Naive thymus-derived CD4-positive, alpha-beta T cell (primary cell): ENCODE results near the gene NPFFR1. TPM values are rescaled to one million over a fixed set of nuclear protein-coding genes. Genes with fewer than 3 reads are reported as not detected.
"Not testable (repeated sequence)": the region's sequence is repeated elsewhere in the genome, so short reads cannot be mapped to it uniquely, and the experiment has no call there.

Experiments used
- ATAC-seq: fragments of 150-1000 bp; cut with Tn5 transposase; 2 replicates; pipeline ENCODE4 v1.10.0; 2021; ENCODE audit warnings: mild to moderate bottlenecking, moderate library complexity
- CTCF ChIA-PET: fragments of 350-600 bp; sonication (Branson Sonifier 250); formaldehyde crosslinking; loops from one replicate; lab custom pipeline; 2021; ENCODE audit warnings: antibody characterized with exemption; lab: Charles Lee
- POLR2A ChIA-PET: fragments of 350-600 bp; sonication (Branson Sonifier 250); formaldehyde crosslinking; loops from one replicate; lab custom pipeline; 2021; ENCODE audit warnings: antibody characterized with exemption, inconsistent platforms; lab: Charles Lee
- DNase-seq, 9 donors: peaks; one replicate each; pipeline versions ENCODE4 v3.0.0 to v3.0.0-alpha.2; 2020 to 2022; ENCODE audit warnings: mixed read lengths in 1 of 9
- H3K27ac ChIP-seq: one replicate; pipeline ENCODE4 v1.7.0; 2013; ENCODE audit warnings: mild to moderate bottlenecking, low read depth, low read length, moderate library complexity
- H3K27me3 ChIP-seq, 2 donors: one replicate each; pipeline ENCODE4 v1.7.0; 2013; ENCODE audit warnings: low read length in 2 of 2, mild to moderate bottlenecking in 2 of 2, moderate library complexity in 2 of 2; ENCODE audit not compliant: control insufficient read depth in 2 of 2, insufficient read depth in 2 of 2
- H3K36me3 ChIP-seq, 3 experiments: 1 replicate in 2 of 3; 2 replicates in 1 of 3; pipeline ENCODE4 v1.7.0; 2013; ENCODE audit warnings: low read length in 3 of 3, mild to moderate bottlenecking in 3 of 3, moderate library complexity in 1 of 3; ENCODE audit not compliant: insufficient read depth in 3 of 3, control insufficient read depth in 2 of 3
- H3K4me1 ChIP-seq, 2 donors: one replicate each; pipeline ENCODE4 v1.7.0; 2013; ENCODE audit warnings: low read length in 2 of 2, mild to moderate bottlenecking in 2 of 2, moderate library complexity in 1 of 2; ENCODE audit not compliant: control insufficient read depth in 2 of 2, insufficient read depth in 2 of 2
- H3K4me3 ChIP-seq: 2 replicates; pipeline ENCODE4 v1.7.0; 2013; ENCODE audit warnings: mild to moderate bottlenecking, low read length
- H3K9me3 ChIP-seq, 3 experiments: 1 replicate in 2 of 3; 2 replicates in 1 of 3; pipeline ENCODE4 v1.7.0; 2013; ENCODE audit warnings: low read length in 3 of 3; ENCODE audit not compliant: control insufficient read depth in 2 of 3
- H3K27ac Mint-ChIP-seq, 9 donors: one replicate each; pipeline ENCODE4 v1.8.0; 2020 to 2022; ENCODE audit warnings: mixed read lengths in 9 of 9, mild to moderate bottlenecking in 8 of 9, moderate library complexity in 5 of 9, inconsistent platforms in 2 of 9
- H3K27me3 Mint-ChIP-seq, 5 donors: one replicate each; pipeline ENCODE4 v1.8.0; 2021 to 2022; ENCODE audit warnings: mixed read lengths in 5 of 5, mild to moderate bottlenecking in 1 of 5
- H3K36me3 Mint-ChIP-seq, 5 donors: one replicate each; pipeline ENCODE4 v1.8.0; 2020 to 2022; ENCODE audit warnings: mixed read lengths in 5 of 5, mild to moderate bottlenecking in 3 of 5, inconsistent platforms in 1 of 5
- H3K4me1 Mint-ChIP-seq, 7 donors: one replicate each; pipeline ENCODE4 v1.8.0; 2020 to 2022; ENCODE audit warnings: mixed read lengths in 7 of 7, mild to moderate bottlenecking in 3 of 7, inconsistent platforms in 1 of 7
- H3K4me3 Mint-ChIP-seq, 10 donors: one replicate each; pipeline ENCODE4 v1.8.0; 2020 to 2022; ENCODE audit warnings: mild to moderate bottlenecking in 10 of 10, mixed read lengths in 10 of 10, moderate library complexity in 6 of 10, inconsistent platforms in 2 of 10
- H3K9me3 Mint-ChIP-seq, 11 donors: one replicate each; pipeline ENCODE4 v1.8.0; 2020 to 2022; ENCODE audit warnings: mixed read lengths in 11 of 11, mild to moderate bottlenecking in 4 of 11, inconsistent platforms in 1 of 11, moderate library complexity in 1 of 11
- intact Hi-C, 2 donors: fragments of 100-400 bp; cut with micrococcal nuclease; formaldehyde crosslinking; loops; one replicate each; pipeline ENCODE4 v1.15.1; 2023
- polyA plus RNA-seq, 2 donors: library from polyadenylated mRNA; unstranded; fragments of 300-500 nt; fragmentation: Illumina TruSeq; gene quantifications; one replicate each; pipeline ENCODE4 v1.2.3, GENCODE V29; 2021
- total RNA-seq, 6 experiments: library from RNA in 5 of 6; stranded (reverse) in 5 of 6; gene quantifications; 1 replicate in 5 of 6; 2 replicates in 1 of 6; pipeline ENCODE4 v1.2.3 and lab custom pipeline; 2021 to 2026

Gene NPFFR1
- total and polyA plus RNA-seq, 7 experiments from 2014 or later = 0.05 TPM; not detected in 6

- Histone ChIP-seq H3K27me3 (no peaks in the 10 kb centered on the region), H3K4me1 (no peaks in the 10 kb centered on the region), H3K9me3 (no peaks in the 10 kb centered on the region), H3K4me3 (no peak overlapping the region), H3K36me3 (no peaks in the 10 kb centered on the region), H3K27ac (no peak overlapping the region)
- no peak overlapping the region for H3K4me3 Mint-ChIP-seq
- ChIA-PET CTCF (interaction anchor here (1.4 kb wide), 1 partner anchor 98 kb away, joined by 4 read pairs; no protein-coding TSS in a partner anchor), POLR2A (no interaction called here)
- H3K27ac Mint-ChIP-seq = no peak overlapping the region
- H3K36me3 Mint-ChIP-seq = peaks cover 0 to 7% (median 3%) of the 10 kb centered on the region in 5 donors
- no peak for DNase-seq
- peaks cover 0 to 11% (median 0%) of the 10 kb centered on the region in 7 donors for H3K4me1 Mint-ChIP-seq
- no peak for ATAC-seq
- intact Hi-C loops = no loop called here
- peaks cover 3 to 11% (median 5%) of the 10 kb centered on the region in 11 donors for H3K9me3 Mint-ChIP-seq
- peaks cover 8 to 19% (median 10%) of the 10 kb centered on the region in 5 donors for H3K27me3 Mint-ChIP-seq
Measured at GRCh38 chr10:70266056-70266455, 17.7 kb downstream of the NPFFR1 start.

- ATAC-seq (no peak), DNase-seq (no peak)
- intact Hi-C loops = no loop called here
- H3K27me3 Mint-ChIP-seq = peaks cover 10 to 24% (median 13%) of the 10 kb centered on the region in 5 donors
- POLR2A ChIA-PET = no interaction called here
- Histone ChIP-seq H3K4me3 (no peak overlapping the region), H3K4me1 (no peaks in the 10 kb centered on the region), H3K27me3 (no peaks in the 10 kb centered on the region), H3K9me3 (no peaks in the 10 kb centered on the region), H3K36me3 (no peaks in the 10 kb centered on the region), H3K27ac (no peak overlapping the region)
- H3K4me1 Mint-ChIP-seq = peaks cover 0 to 6% (median 0%) of the 10 kb centered on the region in 7 donors
- CTCF ChIA-PET = interaction anchor here (1.4 kb wide), 1 partner anchor 99 kb away, joined by 4 read pairs; no protein-coding TSS in a partner anchor
- no peak overlapping the region for H3K27ac Mint-ChIP-seq
- H3K36me3 Mint-ChIP-seq = peaks cover 0 to 9% (median 7%) of the 10 kb centered on the region in 5 donors
- no peak overlapping the region for H3K4me3 Mint-ChIP-seq
- peaks cover 3 to 18% (median 8%) of the 10 kb centered on the region in 11 donors for H3K9me3 Mint-ChIP-seq
Measured at GRCh38 chr10:70265032-70265689, 18.6 kb downstream of the NPFFR1 start.

GRCh38 chr10:70260734-70261133 lies 23.1 kb downstream of the NPFFR1 start:
- Mint-ChIP-seq H3K4me1 (peaks cover 0 to 7% (median 2%) of the 10 kb centered on the region in 7 donors), H3K4me3 (peak overlapping the region in 1 of 10 donors; percentile 4), H3K27ac (peak overlapping the region in 1 of 9 donors; percentile 18), H3K9me3 (peaks cover 3 to 18% (median 8%) of the 10 kb centered on the region in 11 donors), H3K27me3 (peaks cover 22 to 50% (median 43%) of the 10 kb centered on the region in 5 donors), H3K36me3 (peaks cover 0 to 9% (median 4%) of the 10 kb centered on the region in 5 donors)
- DNase-seq (no peak), ATAC-seq (no peak)
- POLR2A ChIA-PET = no interaction called here
- no peaks in the 10 kb centered on the region for H3K9me3 ChIP-seq
- H3K27me3 ChIP-seq = no peaks in the 10 kb centered on the region
- H3K27ac ChIP-seq = no peak overlapping the region
- no peaks in the 10 kb centered on the region for H3K4me1 ChIP-seq
- no peaks in the 10 kb centered on the region for H3K36me3 ChIP-seq
- CTCF ChIA-PET = no interaction called here
- H3K4me3 ChIP-seq = no peak overlapping the region
- intact Hi-C loops = no loop called here

- ChIA-PET CTCF (no interaction called here), POLR2A (no interaction called here)
- H3K4me3 ChIP-seq = no peak overlapping the region
- H3K36me3 Mint-ChIP-seq = peaks cover 0 to 9% (median 4%) of the 10 kb centered on the region in 5 donors
- H3K4me1 Mint-ChIP-seq = peaks cover 0 to 12% (median 7%) of the 10 kb centered on the region in 7 donors
- H3K27ac Mint-ChIP-seq = no peak overlapping the region
- H3K4me3 Mint-ChIP-seq = no peak overlapping the region
- intact Hi-C loops = no loop called here
- no peaks in the 10 kb centered on the region for H3K27me3 ChIP-seq
- peaks cover 3 to 18% (median 8%) of the 10 kb centered on the region in 11 donors for H3K9me3 Mint-ChIP-seq
- ATAC-seq (no peak), DNase-seq (no peak)
- H3K9me3 ChIP-seq = no peaks in the 10 kb centered on the region
- H3K4me1 ChIP-seq = no peaks in the 10 kb centered on the region
- H3K27me3 Mint-ChIP-seq = peaks cover 27 to 50% (median 45%) of the 10 kb centered on the region in 5 donors
- H3K27ac ChIP-seq = no peak overlapping the region
- H3K36me3 ChIP-seq = no peaks in the 10 kb centered on the region
Measured at GRCh38 chr10:70260259-70260658, 23.5 kb downstream of the NPFFR1 start.

- Mint-ChIP-seq H3K27me3 (peaks cover 27 to 58% (median 53%) of the 10 kb centered on the region in 5 donors), H3K36me3 (peaks cover 0 to 9% (median 4%) of the 10 kb centered on the region in 5 donors), H3K27ac (no peak overlapping the region), H3K4me3 (no peak overlapping the region), H3K9me3 (peaks cover 3 to 18% (median 8%) of the 10 kb centered on the region in 11 donors), H3K4me1 (peaks cover 0 to 14% (median 7%) of the 10 kb centered on the region in 7 donors)
- Histone ChIP-seq H3K4me3 (no peak overlapping the region), H3K27me3 (no peaks in the 10 kb centered on the region), H3K27ac (no peak overlapping the region), H3K4me1 (no peaks in the 10 kb centered on the region), H3K36me3 (no peaks in the 10 kb centered on the region), H3K9me3 (no peaks in the 10 kb centered on the region)
- intact Hi-C loops = no loop called here
- ChIA-PET CTCF (no interaction called here), POLR2A (no interaction called here)
- ATAC-seq = no peak
- DNase-seq = no peak
Measured at GRCh38 chr10:70258216-70258615, 25.6 kb downstream of the NPFFR1 start.

GRCh38 chr10:70257816-70258215 lies 26.0 kb downstream of the NPFFR1 start:
- H3K36me3 Mint-ChIP-seq, H3K27me3 ChIP-seq, H3K4me1 ChIP-seq, H3K4me3 ChIP-seq, intact Hi-C loops, DNase-seq, POLR2A ChIA-PET, H3K9me3 ChIP-seq, H3K36me3 ChIP-seq, CTCF ChIA-PET, ATAC-seq, H3K27ac Mint-ChIP-seq, H3K27ac ChIP-seq, H3K4me3 Mint-ChIP-seq: not testable (repeated sequence)
- Mint-ChIP-seq H3K27me3 (peaks cover 27 to 61% (median 57%) of the 10 kb centered on the region in 5 donors), H3K4me1 (peaks cover 0 to 14% (median 7%) of the 10 kb centered on the region in 7 donors), H3K9me3 (peaks cover 3 to 18% (median 8%) of the 10 kb centered on the region in 11 donors)
